ENCODE results near the gene CDYL.
"Not testable (repeated sequence)": the region's sequence is repeated elsewhere in the genome, so short reads cannot be mapped to it uniquely, and the experiment has no call there.

The CDYL gene

GRCh38 chr6:4973415-4973814 lies 197.2 kb downstream of the CDYL start:
- Histone ChIP-seq H3K27ac (peak overlapping the region in 1 of 21 experiments; percentile 40), H3K4me3 (no peak overlapping the region)

- H3K4me3 ChIP-seq: no peak overlapping the region
These were observed 198.0 kb downstream of the CDYL start for GRCh38 chr6:4973982-4974745.

DNA sequence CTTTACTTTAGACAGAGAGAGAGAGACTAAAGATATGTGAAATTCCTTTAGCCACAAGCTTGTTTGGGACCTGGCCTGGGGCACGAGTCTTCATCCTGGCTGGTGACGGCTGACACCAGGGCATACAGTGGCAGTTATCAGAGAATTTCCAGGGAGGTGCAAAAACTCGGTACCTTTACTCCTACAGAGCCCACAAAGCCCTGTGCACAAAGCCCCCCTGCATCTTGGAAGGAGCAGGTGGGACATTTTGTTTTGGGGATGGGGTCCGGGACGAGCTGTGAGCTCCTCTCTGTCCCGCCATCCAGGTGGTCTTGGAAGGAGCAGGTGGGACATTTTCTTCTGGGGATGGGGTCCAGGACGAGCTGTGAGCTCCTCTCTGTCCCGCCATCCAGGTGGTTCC lies 198.8 kb downstream of the CDYL start:
- H3K4me3 ChIP-seq: no peak overlapping the region
- H3K27ac ChIP-seq: no peak overlapping the region

More at GRCh38 chr6:4973982-4974745, 198.0 kb downstream of the CDYL start:
- H3K27ac ChIP-seq: peak overlapping the region in 4 of 21 experiments; percentile 31 to 40 (median 34)

GRCh38 chr6:4975506-4975905 lies 199.3 kb downstream of the CDYL start:
- no peak overlapping the region for H3K4me3 ChIP-seq
- no peak overlapping the region for H3K27ac ChIP-seq

GRCh38 chr6:4977468-4977867 lies 201.3 kb downstream of the CDYL start:
- Histone ChIP-seq H3K27ac (no peak overlapping the region), H3K4me3 (no peak overlapping the region)

DNA sequence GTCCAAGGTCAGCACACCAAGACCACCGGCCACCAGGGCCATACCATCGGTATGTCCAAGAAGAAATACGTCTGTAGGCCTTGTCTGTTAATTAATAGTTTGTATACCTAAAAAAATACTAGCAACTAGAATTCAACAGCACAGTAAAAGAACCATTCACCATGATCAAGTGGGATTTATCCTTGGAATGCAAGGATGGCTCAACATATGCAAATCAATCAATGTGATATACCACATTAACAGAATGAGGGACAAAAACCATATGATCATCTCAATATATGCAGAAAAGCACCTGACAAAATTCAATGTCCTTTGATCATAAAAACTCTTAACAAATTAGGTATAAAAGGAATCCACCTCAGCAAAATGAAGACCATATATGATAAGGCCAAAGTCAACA lies 203.2 kb downstream of the CDYL start:
- Histone ChIP-seq H3K4me3 (no peak overlapping the region), H3K27ac (no peak overlapping the region)

GRCh38 chr6:4981761-4982160 lies 205.6 kb downstream of the CDYL start:
- H3K4me3 ChIP-seq: no peak overlapping the region
- H3K27ac ChIP-seq: no peak overlapping the region

- Histone ChIP-seq H3K4me3 (no peak overlapping the region), H3K27ac (no peak overlapping the region)
These were observed 207.1 kb downstream of the CDYL start for GRCh38 chr6:4983322-4983721.

DNA sequence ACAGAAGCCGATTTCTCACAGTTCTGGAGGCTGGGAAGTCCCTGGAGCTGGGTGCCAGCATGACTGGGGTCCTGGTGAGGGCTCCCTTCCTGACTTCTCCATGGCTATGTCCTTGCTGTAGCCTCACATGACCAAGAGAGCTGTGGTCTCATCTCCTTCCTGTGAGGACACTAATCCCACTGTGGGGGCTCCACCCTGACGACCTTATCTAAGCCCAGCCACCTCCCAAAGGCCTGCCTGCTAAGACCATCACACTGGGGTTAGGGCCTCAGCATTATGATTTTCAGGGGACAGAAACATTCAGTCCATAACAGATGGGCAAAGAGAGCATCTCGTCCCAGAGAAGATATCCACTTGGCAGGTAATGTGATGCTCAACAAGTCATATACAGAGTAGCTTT lies 210.8 kb downstream of the CDYL start:
- H3K27ac ChIP-seq: no peak overlapping the region

DNA sequence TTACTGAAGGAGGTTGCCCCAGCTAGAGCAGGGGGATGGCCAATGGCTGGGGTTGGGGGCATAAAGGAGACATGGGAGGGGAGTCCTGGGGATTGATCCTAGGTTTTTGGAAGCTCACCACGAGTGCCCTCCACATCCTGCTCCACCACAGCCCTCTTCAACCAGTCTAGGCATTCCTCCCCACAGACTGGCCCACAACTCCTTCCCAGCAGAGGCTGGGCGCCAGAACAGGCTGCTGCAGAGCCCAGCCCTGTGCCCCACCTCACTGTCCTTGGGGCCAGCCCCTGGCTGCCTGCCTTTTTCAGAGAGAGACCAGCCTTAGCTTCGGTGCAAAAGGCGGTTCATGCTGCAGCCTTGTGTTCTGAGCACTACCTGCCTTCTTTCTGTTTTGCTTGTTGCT lies 211.2 kb downstream of the CDYL start:
- Histone ChIP-seq H3K4me3 (no peak overlapping the region), H3K27ac (no peak overlapping the region)

More for the DNA sequence above, 210.8 kb downstream of the CDYL start:
- H3K4me3 ChIP-seq: no peak overlapping the region

DNA sequence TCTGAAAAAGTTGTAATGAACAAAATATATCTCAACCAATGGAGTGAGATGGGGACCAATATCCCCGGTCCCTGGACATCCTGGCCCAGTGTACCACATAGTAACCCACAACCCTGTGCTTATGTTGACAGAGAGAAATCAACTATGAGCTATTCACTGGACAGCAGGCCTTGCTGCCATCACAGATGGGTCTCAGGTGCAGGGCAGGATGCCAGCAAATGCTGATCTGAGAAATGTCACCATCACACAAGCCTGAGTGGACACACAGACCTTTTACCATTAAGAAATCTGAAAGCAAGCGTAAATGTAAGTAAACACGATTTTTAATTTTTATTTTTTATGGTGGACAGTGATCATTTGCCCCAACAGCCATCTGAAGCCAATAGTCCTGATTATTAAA lies 218.5 kb downstream of the CDYL start:
- Histone ChIP-seq H3K4me3 (no peak overlapping the region), H3K27ac (no peak overlapping the region)

DNA sequence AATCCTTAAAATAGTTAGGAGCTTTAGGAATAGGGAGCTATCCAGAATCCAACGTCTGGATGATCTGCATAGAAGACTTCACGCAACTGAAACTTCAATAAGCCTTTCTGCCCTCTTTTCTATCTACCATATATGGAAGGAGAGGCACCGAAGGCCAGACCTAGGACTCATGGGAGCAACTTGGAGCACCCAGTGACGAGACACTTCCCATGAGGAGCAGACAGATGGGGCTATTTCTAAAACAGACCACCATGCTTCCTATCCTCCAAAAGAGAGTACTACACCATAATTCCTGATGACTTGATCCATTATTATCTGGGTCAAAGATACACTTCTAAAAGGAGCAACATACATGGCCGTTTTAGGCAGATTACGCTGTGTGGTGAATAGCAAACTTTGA lies 221.7 kb downstream of the CDYL start:
- Histone ChIP-seq H3K4me3 (no peak overlapping the region), H3K27ac (no peak overlapping the region)

GRCh38 chr6:4999586-4999985 lies 223.4 kb downstream of the CDYL start:
- H3K4me3 ChIP-seq: no peak overlapping the region
- no peak overlapping the region for H3K27ac ChIP-seq

- Histone ChIP-seq H3K27ac (peak within 1 kb of the TSS in 20 of 21 experiments; percentile 55 to 95 (median 86)), H3K4me3 (peak within 1 kb of the TSS; percentile 45 to 84 (median 61))
These were observed 227.6 kb downstream of the CDYL start, which contains the start of gene RPP40 for GRCh38 chr6:5003604-5004372. Gene RPP40 (minus strand): TSS chr6:5004037. CDS start chr6:5004002, 35 bp downstream.

- Histone ChIP-seq H3K27ac (peak overlapping the region in 20 of 21 experiments; percentile 55 to 95 (median 86)), H3K4me3 (peak overlapping the region; percentile 45 to 84 (median 61))
These were observed 228.3 kb downstream of the CDYL start for GRCh38 chr6:5004373-5005037.

- H3K27ac ChIP-seq: peak overlapping the region in 3 of 21 experiments; percentile 81 to 88 (median 83)
- not testable (repeated sequence) for H3K4me3 ChIP-seq
These were observed 228.8 kb downstream of the CDYL start for GRCh38 chr6:5005038-5005433.
